SU-DHL-6 (cell line): Measurements from ENCODE around the gene SPN.

ENCODE experiments used
- CTCF ChIP-seq: fragments of 200-600 bp; sonication (generic); IDR thresholded peaks from one replicate; pipeline ENCODE4 v1.5.1; 2017; ENCODE audit warnings: antibody characterized with exemption, mild to moderate bottlenecking, low read length, moderate library complexity; ENCODE audit not compliant: insufficient read depth, poor library complexity, severe bottlenecking
- EZH2phosphoT487 ChIP-seq: fragments of 200-600 bp; sonication (generic), shearing (Covaris generic); conservative IDR thresholded peaks from 2 replicates; pipeline ENCODE4 v1.6.1; 2018; ENCODE audit warnings: mild to moderate bottlenecking, antibody characterized with exemption, low read length, moderate library complexity, mixed read lengths

- TF ChIP-seq CTCF (no peak), EZH2phosphoT487 (no peak)
These were observed 21.6 kb downstream of the SPN start for GRCh38 chr16:29684679-29685078.
